ENCODE measurements around the gene MRPL58. TPM values are rescaled to one million over a fixed set of nuclear protein-coding genes. Genes with fewer than 3 reads are reported as not detected.
"Not testable (repeated sequence)": the region's sequence is repeated elsewhere in the genome, so short reads cannot be mapped to it uniquely, and the experiment has no call there.

The MRPL58 gene
- total and polyA plus RNA-seq, 10 donors = 16.5 to 60.7 (median 31.7) TPM

GRCh38 chr17:74964988-74965622, 47.4 kb upstream of the MRPL58 start:
- DNase-seq = no peak
- Histone ChIP-seq H3K9me3 (no peaks in the 10 kb centered on the region), H3K27ac (no peak overlapping the region), H3K4me1 (peaks cover 0 to 29% (median 13%) of the 10 kb centered on the region in 6 donors), H3K4me3 (no peak overlapping the region), H3K36me3 (peaks cover 0 to 5% (median 0%) of the 10 kb centered on the region in 6 donors), H3K27me3 (replicated peaks in 1 of 7) (peaks cover 0 to 9% (median 0%) of the 10 kb centered on the region in 7 donors)
- WGBS, 5 donors = 71 to 90% (median 80%) methylated on average over 13 to 14 of the region's 14 CpGs
- intact Hi-C loops (cut with DNase I; ENCODE audit: low total_unique reads) = loop anchor here (10.0 kb wide), 1 partner anchor 240 kb away; the partner anchor contains the start of gene NUP85
- TF ChIP-seq POLR2A (IDR thresholded peaks at IDR 0.05) (no peak), POLR2AphosphoS5 (IDR thresholded peaks at IDR 0.05) (no peak), CTCF (IDR thresholded peaks at IDR 0.05 in 8 of 11, conservative IDR thresholded peaks at IDR 0.05 in 3 of 11) (no peak)

- H3K27me3 ChIP-seq (replicated peaks in 1 of 7) = peaks cover 0 to 34% (median 19%) of the 10 kb centered on the region in 7 donors
- intact Hi-C loops (cut with DNase I; ENCODE audit: low total_unique reads) = loop anchor here (10.0 kb wide), 1 partner anchor 236 kb away; the partner anchor contains the start of gene NUP85
- no peaks in the 10 kb centered on the region for H3K9me3 ChIP-seq
- H3K4me1 ChIP-seq = peaks cover 3 to 53% (median 24%) of the 10 kb centered on the region in 6 donors
- WGBS, 5 donors = 86 to 91% (median 90%) methylated on average over 3 to 5 of the region's 5 CpGs
- no peak for DNase-seq
- TF ChIP-seq CTCF (IDR thresholded peaks at IDR 0.05 in 8 of 11, conservative IDR thresholded peaks at IDR 0.05 in 3 of 11) (no peak), POLR2AphosphoS5 (IDR thresholded peaks at IDR 0.05) (no peak), POLR2A (IDR thresholded peaks at IDR 0.05) (no peak)
- H3K4me3 ChIP-seq = no peak overlapping the region
- H3K27ac ChIP-seq = peak overlapping the region in 2 of 8 donors; percentile 1 to 27
- H3K36me3 ChIP-seq = no peaks in the 10 kb centered on the region
These were observed 44.1 kb upstream of the MRPL58 start for GRCh38 chr17:74968361-74968780.

- H3K36me3 ChIP-seq, H3K9me3 ChIP-seq, DNase-seq, H3K4me3 ChIP-seq: not testable (repeated sequence)
- H3K27ac ChIP-seq = peak overlapping the region in 4 of 8 donors; percentile 15 to 74 (median 24)
- peaks cover 3 to 53% (median 24%) of the 10 kb centered on the region in 6 donors for H3K4me1 ChIP-seq
- 74 to 91% (median 86%) methylated on average over 5 of the region's 5 CpGs for WGBS, 5 donors
- H3K27me3 ChIP-seq (replicated peaks in 1 of 7) = peaks cover 0 to 45% (median 19%) of the 10 kb centered on the region in 7 donors
- intact Hi-C loops (cut with DNase I; ENCODE audit: low total_unique reads) = loop anchor here (10.0 kb wide), 1 partner anchor 235 kb away; the partner anchor contains the start of gene NUP85
These were observed 43.0 kb upstream of the MRPL58 start for GRCh38 chr17:74969501-74969900.

DNA sequence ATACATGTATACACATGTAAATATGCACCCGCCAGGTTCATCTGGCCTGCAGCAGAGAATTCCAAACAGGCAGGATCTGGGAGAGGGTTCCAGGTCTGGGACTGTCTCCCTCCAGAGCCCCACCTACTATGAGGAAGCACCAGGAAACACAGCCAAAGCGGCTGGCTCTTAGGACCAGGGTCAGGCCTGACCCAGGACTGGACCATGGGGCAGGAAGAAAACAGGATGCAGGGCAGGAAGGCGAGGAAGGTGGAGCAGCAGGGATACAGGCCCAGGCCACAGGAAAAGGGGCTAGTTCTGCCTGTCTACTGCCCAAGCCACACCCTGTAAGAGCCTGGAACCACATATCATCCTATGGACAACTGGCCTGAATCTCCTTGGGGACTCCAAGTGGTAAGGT, 42.1 kb upstream of the MRPL58 start:
- Histone ChIP-seq H3K4me1 (peaks cover 3 to 53% (median 24%) of the 10 kb centered on the region in 6 donors), H3K36me3 (no peaks in the 10 kb centered on the region), H3K27me3 (replicated peaks in 1 of 7) (peaks cover 0 to 54% (median 19%) of the 10 kb centered on the region in 7 donors), H3K4me3 (peak overlapping the region in 1 of 8 donors; percentile 83), H3K27ac (peak overlapping the region in 6 of 8 donors; percentile 13 to 74 (median 70)), H3K9me3 (no peaks in the 10 kb centered on the region)
- TF ChIP-seq POLR2AphosphoS5 (IDR thresholded peaks at IDR 0.05) = peak; percentile 13 to 80 (median 70)
- no peak for TF ChIP-seq POLR2A (IDR thresholded peaks at IDR 0.05)
- DNase-seq = no peak
- intact Hi-C loops (cut with DNase I; ENCODE audit: low total_unique reads) = no loop called here
- 68 to 85% (median 74%) methylated on average over 3 of the region's 3 CpGs for WGBS, 5 donors
